Lung (tissue), 12 donors: ENCODE data around the gene PVALEF. TPM values are rescaled to one million over a fixed set of nuclear protein-coding genes. Genes with fewer than 3 reads are reported as not detected.

Experiments used
- ATAC-seq: fragments of 200-7000 bp; cut with Tn5 transposase; one replicate; pipeline ENCODE4 v1.9.1; 2020; ENCODE audit warnings: moderate number of reproducible peaks; ENCODE audit not compliant: insufficient read depth, low FRiP score
- DNase-seq, 3 donors: peaks; one replicate each; pipeline ENCODE4 v3.0.0-alpha.2; 2013 to 2017
- H3K27ac ChIP-seq, 2 donors: one replicate each; pipeline ENCODE4 v1.5.1; 2013; ENCODE audit warnings: mild to moderate bottlenecking in 2 of 2, moderate library complexity in 2 of 2, control low read depth in 1 of 2, inconsistent platforms in 1 of 2, low read depth in 1 of 2, low read length in 1 of 2
- H3K27me3 ChIP-seq, 3 donors: one replicate each; pipeline ENCODE4 v1.5.1; 2013; ENCODE audit warnings: low read length in 2 of 3; ENCODE audit not compliant: control insufficient read depth in 3 of 3, insufficient read depth in 3 of 3
- H3K36me3 ChIP-seq, 4 donors: one replicate each; pipeline ENCODE4 v1.5.1; 2013; ENCODE audit warnings: low read length in 4 of 4, mild to moderate bottlenecking in 1 of 4, moderate library complexity in 1 of 4; ENCODE audit not compliant: control insufficient read depth in 4 of 4, insufficient read depth in 4 of 4
- H3K4me1 ChIP-seq, 5 donors: one replicate each; pipeline ENCODE4 v1.5.1; 2013; ENCODE audit warnings: low read length in 5 of 5, mild to moderate bottlenecking in 2 of 5, moderate library complexity in 1 of 5; ENCODE audit not compliant: control insufficient read depth in 5 of 5, insufficient read depth in 5 of 5
- H3K4me3 ChIP-seq: one replicate; pipeline ENCODE4 v1.5.1; 2013; ENCODE audit warnings: mild to moderate bottlenecking, control low read depth, moderate library complexity
- H3K9ac ChIP-seq, 2 donors: one replicate each; pipeline ENCODE4 v1.5.1; 2013; ENCODE audit warnings: low read length in 2 of 2, control low read depth in 1 of 2; ENCODE audit not compliant: insufficient read depth in 1 of 2
- H3K9me3 ChIP-seq, 4 donors: one replicate each; pipeline ENCODE4 v1.5.1; 2013; ENCODE audit warnings: low read length in 3 of 4, mild to moderate bottlenecking in 1 of 4, moderate library complexity in 1 of 4; ENCODE audit not compliant: control insufficient read depth in 4 of 4, insufficient read depth in 3 of 4
- CTCF ChIP-seq: IDR thresholded peaks from 2 replicates; pipeline ENCODE4 v1.5.1; 2012; ENCODE audit warnings: mild to moderate bottlenecking; ENCODE audit errors: control extremely low read depth, extremely low read depth
- WGBS, 2 donors: extraction: QIAGEN DNeasy Blood & Tissue Kit; methylation state at CpG; one replicate each; pipeline ENCODE4 v1.1.7; 2013; 5-methylcytosine and 5-hydroxymethylcytosine counted together
- polyA plus RNA-seq, 2 donors: library from polyadenylated mRNA; stranded (reverse); fragments of 200-250 nt; gene quantifications; one replicate each; pipeline ENCODE4 v1.2.1, GENCODE V29; 2013
- total RNA-seq, 2 donors: library from RNA; depleted of rRNA in 1 of 2; stranded (reverse); fragments of >200 nt in 1 of 2; gene quantifications; one replicate each; pipeline ENCODE4 v1.2.1, GENCODE V29; 2014 to 2021
- donor health status: control.
- donor health status: control.
- donor health status: Bipolar disorder and iron deficiency.
- donor health status: healthy.
- donor health status: DM: yes; HTN: yes; CAD: no.

The PVALEF gene
- total and polyA plus RNA-seq, 4 donors = not detected

DNA sequence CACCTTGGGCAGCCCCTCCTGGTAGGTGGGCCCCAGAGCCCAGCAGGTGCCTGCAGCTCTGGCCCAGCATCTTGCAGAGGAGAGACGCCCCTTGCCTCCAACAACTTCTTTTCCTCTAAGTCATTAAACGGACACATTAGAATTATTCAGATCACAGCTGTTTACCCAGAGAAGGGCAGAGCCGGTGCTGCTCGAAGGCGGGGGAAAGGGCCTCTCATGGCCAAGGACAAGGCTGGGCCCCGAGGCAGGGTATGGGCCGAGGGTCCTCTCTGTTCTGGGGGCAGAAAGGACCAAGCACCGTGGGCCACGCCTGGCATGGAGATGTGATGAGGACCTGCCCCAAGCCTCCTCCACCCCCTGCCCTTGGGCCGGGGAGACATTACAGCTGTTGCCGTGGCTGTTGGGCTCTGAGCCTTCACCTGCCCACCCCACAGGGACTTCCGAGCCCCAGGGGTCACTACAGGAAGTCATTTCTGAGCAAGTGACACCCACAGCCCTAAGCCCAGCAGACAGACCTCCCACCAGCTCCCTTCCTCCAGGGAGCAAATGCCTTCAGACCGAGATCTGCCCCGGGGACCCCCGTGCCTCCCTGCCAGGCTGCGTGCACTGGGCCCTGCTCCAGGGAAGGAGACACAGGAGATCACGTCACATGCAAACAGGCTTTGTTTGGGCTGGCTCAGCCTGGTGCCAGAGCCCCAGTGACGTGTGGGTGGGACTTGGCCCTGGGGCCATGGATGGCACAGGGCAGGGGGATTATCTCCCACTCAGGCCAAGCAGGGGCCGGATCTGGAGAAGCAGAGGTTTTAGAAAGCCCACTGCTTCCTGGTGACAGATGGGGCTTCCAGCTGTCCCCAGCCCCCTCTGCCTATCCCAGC, 699 bp upstream of the PVALEF start:
- WGBS, 2 donors = 70 to 78% methylated on average over 19 of the region's 19 CpGs
- Histone ChIP-seq H3K9ac (no peak overlapping the region), H3K36me3 (no peaks in the 10 kb centered on the region), H3K27me3 (peaks cover 0 to 3% (median 0%) of the 10 kb centered on the region in 3 donors), H3K27ac (no peak overlapping the region), H3K4me1 (peaks cover 0 to 16% (median 3%) of the 10 kb centered on the region in 5 donors), H3K9me3 (no peaks in the 10 kb centered on the region), H3K4me3 (no peak overlapping the region)
- TF ChIP-seq CTCF = no peak
- DNase-seq (peak; percentile 34 to 51 (median 42)), ATAC-seq (no peak)

DNA sequence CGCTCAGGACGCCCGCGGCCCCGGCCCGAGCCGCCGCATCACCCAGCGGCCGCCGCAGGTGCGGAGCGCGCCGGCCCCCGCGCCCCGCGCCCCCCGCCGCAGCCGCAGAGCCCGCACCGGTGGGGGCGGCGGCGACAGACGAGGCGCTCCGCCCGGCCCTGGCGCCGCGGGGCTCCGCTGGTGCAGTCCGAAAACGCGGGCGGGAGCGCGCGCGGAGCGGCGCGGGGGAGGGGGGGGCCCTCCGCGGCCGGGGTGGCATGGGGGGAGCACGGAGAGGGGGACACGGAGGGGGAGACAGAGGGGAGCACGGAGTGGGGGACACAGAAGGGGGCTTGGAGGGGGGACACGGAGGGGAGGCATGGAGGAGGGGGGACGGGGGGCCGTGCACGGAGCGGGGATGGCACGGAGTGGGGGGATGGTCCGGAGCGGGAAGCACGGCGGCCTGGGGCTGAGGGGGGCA, 756 bp downstream of the PVALEF start, which contains the start of gene AATK:
Gene AATK, minus strand, starts transcription at position 189 of the 460 bp plus-strand sequence. CDS start 229 bp downstream, outside the sequence.
- H3K36me3 ChIP-seq = no peaks in the 10 kb centered on the region
- whole genome bisulfite sequencing, 2 donors = 2 to 3% methylated on average over 21 to 62 of the region's 62 CpGs
- H3K4me1 ChIP-seq = peaks cover 0 to 15% (median 3%) of the 10 kb centered on the region in 5 donors
- peak in 1 of 3 donors; percentile 17 for DNase-seq
- H3K9me3 ChIP-seq = no peaks in the 10 kb centered on the region
- no peak within 1 kb of the TSS for H3K27ac ChIP-seq
- H3K9ac ChIP-seq = no peak within 1 kb of the TSS
- no peak for ATAC-seq
- no peak within 1 kb of the TSS for H3K4me3 ChIP-seq
- TF ChIP-seq CTCF = no peak
- peaks cover 0 to 3% (median 3%) of the 10 kb centered on the region in 3 donors for H3K27me3 ChIP-seq

DNA sequence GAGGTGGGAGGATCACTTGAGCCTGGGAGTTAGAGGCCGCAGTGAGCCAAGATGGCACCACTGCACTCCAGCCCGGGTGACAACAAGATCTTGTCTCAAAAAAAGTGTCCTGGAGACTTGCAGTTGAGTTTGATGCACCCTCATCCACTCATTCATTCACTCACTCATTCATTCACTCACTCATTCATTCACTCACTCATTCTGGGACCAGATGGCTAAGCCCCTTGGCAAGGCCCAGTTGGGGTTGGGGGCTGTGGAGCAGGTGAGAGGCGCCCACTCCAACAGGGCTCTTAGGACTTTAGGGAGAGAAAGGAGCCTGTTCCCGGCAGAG, 1.9 kb downstream of the PVALEF start:
- peaks cover 0 to 3% (median 3%) of the 10 kb centered on the region in 3 donors for H3K27me3 ChIP-seq
- ATAC-seq = no peak
- no peaks in the 10 kb centered on the region for H3K9me3 ChIP-seq
- no peak for TF ChIP-seq CTCF
- DNase-seq = no peak
- no peak overlapping the region for H3K9ac ChIP-seq
- no peak overlapping the region for H3K27ac ChIP-seq
- WGBS, 2 donors = 97 to 98% methylated on average over 4 of the region's 4 CpGs
- no peaks in the 10 kb centered on the region for H3K36me3 ChIP-seq
- H3K4me3 ChIP-seq = no peak overlapping the region
- peaks cover 0 to 15% (median 3%) of the 10 kb centered on the region in 5 donors for H3K4me1 ChIP-seq
